Transverse colon (tissue), 4 donors: Measurements from ENCODE around the gene FGF8.

Experiments
- EP300 ChIP-seq: sonication (generic); formaldehyde crosslinking; IDR thresholded peaks from one replicate; pipeline ENCODE4 v1.6.1; 2017; ENCODE audit warnings: antibody characterized with exemption, low read depth
- POLR2A ChIP-seq: fragments of 450-650 bp; IDR thresholded peaks from one replicate; pipeline ENCODE4 v1.6.1; 2016; ENCODE audit warnings: antibody characterized with exemption, mild to moderate bottlenecking, moderate library complexity
- POLR2AphosphoS5 ChIP-seq, 3 donors: sonication (generic); formaldehyde crosslinking; IDR thresholded peaks; one replicate each; pipeline ENCODE4 v1.6.1; 2016; ENCODE audit warnings: antibody characterized with exemption in 3 of 3
- TF ChIP-seq, protein P1 (sequence below), 5 experiments: fragments of 200-600 bp in 3 of 5; fragments of 450-650 bp in 2 of 5; sonication (generic) in 3 of 5; IDR thresholded peaks; 1 replicate in 2 of 5; 2 replicates in 3 of 5; pipeline ENCODE4 v1.5.1; 2016 to 2017; ENCODE audit warnings: antibody characterized with exemption in 5 of 5, inconsistent platforms in 3 of 5, mild to moderate bottlenecking in 2 of 5, moderate library complexity in 1 of 5

DNA sequence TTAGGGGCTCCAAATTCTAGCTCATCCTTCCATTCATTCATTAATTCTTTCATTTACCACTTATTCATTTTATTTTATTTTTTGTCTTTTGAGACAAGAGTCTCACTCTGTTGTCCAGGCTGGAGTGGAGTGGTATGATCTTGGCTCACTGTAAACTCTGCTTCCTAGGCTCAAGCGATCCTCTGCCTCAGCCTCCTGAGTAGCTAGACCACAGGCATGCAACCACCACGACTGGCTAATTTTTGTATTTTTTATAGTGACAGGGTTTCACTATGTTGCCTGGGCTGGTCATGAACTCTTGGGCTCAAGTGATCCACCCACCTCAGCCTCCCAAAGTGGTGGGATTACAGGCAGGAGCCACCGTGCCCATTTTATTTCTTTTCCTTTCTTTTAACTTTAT, 31.6 kb downstream of the FGF8 start:
- TF ChIP-seq POLR2AphosphoS5 (IDR thresholded peaks at IDR 0.05) (no peak), POLR2A (no peak), EP300 (no peak)
- TF ChIP-seq, protein P1, sequence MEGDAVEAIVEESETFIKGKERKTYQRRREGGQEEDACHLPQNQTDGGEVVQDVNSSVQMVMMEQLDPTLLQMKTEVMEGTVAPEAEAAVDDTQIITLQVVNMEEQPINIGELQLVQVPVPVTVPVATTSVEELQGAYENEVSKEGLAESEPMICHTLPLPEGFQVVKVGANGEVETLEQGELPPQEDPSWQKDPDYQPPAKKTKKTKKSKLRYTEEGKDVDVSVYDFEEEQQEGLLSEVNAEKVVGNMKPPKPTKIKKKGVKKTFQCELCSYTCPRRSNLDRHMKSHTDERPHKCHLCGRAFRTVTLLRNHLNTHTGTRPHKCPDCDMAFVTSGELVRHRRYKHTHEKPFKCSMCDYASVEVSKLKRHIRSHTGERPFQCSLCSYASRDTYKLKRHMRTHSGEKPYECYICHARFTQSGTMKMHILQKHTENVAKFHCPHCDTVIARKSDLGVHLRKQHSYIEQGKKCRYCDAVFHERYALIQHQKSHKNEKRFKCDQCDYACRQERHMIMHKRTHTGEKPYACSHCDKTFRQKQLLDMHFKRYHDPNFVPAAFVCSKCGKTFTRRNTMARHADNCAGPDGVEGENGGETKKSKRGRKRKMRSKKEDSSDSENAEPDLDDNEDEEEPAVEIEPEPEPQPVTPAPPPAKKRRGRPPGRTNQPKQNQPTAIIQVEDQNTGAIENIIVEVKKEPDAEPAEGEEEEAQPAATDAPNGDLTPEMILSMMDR (IDR thresholded peaks at IDR 0.05): no peak
